Stimulated activated CD8-positive, alpha-beta memory T cell treated with anti-CD3 and anti-CD28 coated beads, Interleukin-12 subunit alpha, Interleukin-12 subunit beta, amount 100 ng/mL, for 24 hours (primary cell): ENCODE results near the gene FADS1.

Experiments used
- DNase-seq: peaks from one replicate; pipeline ENCODE4 v3.0.0-alpha.2; 2020; ENCODE audit errors: extremely low read depth

Gene FADS1

DNA sequence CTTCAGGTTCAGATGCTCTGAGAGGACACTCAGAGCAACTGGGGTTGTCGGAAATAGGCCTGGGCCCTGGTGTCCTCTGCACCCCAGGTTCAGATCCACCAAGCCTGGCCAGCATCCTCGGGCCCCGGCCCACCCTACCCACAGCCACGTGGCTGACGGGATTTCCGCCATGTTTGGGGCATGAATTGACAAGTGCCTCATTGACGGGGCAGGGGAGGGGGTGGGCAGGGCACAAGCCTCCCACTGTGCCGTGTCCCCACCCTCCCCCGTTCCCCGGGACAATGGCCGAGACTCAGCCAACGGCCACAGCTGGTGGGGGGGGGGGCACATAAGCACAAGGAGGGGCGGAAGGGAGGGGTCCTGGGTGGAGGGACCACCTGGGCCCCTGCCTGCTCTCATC lies 55.9 kb downstream of the FADS1 start:
- DNase-seq = no peak

DNA sequence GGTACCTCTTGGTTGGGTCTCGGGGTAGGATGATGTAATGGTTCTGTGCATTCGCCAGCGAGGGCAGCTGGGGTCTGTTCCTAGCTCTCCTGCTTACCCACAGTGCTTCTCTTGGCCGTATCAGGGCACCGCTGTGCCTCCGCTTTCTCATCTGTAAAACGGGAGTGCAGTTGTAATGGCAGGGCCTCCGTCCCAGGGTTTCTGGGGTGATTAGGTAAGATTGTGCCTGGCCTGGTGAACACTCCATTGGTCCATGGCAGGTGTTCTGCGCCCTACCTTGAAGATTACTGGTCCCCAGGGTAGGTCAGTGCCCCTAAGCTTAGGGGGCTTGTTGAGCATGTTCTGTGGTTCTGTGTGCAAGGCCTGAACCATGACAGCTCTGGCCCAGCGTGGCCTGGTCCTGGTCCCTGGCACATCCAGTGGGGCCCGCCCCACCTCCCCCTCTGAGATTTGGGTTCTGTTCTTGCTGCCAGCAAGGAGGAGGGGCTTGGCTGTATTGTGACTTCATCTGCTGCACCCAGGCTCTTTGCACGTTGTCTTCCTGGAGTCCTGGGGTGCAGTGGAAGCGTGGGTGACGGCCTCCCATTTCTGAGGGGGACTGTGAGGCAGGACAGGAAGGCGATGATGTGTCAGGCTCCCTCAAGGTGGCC lies 59.5 kb downstream of the FADS1 start:
- no peak for DNase-seq

DNA sequence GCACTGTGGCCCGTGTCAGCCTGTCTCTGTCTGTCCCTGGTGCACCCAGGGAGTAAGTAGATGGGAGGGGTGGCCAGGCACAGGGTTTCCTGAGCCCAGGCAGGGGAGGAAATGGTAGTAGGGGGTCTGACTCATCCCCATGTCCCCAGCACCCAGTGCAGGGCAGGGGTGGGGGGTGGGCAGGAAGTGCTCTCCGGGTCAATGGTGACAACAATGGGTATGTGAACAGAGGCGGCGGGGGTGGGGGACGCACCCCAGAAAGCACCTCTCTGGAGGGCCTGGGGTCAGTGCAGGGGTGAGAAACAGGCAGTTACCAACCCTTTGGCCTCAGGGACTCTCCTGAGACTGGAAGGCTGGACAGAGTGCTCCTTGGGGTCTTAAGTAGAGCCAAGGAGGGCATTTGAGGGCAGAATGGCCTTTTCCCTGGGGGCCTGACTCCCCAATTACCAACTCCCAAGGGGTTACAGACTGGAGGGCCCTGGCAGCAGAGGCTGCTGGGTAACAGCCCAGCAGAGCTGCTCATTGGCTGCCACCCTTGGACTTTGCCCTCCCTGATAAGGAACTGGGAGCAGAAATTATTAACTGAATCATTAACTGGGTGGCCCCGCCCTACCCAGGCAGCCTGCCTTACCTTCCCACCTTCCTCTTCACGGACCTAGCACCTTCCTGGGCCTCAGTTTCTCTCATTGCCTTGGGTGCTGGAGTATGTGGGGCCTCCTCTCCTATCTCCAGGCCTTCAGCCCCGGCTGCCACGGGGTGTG lies 60.2 kb downstream of the FADS1 start:
- no peak for DNase-seq

DNA sequence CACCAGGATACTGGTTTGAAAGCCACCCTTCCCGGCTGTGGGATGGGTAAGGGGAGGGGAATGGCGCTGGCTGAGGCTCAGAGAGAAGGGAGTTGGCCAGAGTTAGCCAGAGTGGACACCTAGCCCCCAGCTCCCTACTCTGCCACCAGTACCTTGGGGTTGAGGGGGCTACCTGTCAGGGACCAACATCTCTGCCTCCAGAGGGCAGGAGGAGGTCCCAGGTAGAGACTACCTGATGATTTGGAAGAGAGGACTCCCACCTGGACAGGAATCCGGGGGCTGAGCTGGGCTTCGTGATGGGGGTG lies 60.7 kb downstream of the FADS1 start:
- DNase-seq = no peak

DNA sequence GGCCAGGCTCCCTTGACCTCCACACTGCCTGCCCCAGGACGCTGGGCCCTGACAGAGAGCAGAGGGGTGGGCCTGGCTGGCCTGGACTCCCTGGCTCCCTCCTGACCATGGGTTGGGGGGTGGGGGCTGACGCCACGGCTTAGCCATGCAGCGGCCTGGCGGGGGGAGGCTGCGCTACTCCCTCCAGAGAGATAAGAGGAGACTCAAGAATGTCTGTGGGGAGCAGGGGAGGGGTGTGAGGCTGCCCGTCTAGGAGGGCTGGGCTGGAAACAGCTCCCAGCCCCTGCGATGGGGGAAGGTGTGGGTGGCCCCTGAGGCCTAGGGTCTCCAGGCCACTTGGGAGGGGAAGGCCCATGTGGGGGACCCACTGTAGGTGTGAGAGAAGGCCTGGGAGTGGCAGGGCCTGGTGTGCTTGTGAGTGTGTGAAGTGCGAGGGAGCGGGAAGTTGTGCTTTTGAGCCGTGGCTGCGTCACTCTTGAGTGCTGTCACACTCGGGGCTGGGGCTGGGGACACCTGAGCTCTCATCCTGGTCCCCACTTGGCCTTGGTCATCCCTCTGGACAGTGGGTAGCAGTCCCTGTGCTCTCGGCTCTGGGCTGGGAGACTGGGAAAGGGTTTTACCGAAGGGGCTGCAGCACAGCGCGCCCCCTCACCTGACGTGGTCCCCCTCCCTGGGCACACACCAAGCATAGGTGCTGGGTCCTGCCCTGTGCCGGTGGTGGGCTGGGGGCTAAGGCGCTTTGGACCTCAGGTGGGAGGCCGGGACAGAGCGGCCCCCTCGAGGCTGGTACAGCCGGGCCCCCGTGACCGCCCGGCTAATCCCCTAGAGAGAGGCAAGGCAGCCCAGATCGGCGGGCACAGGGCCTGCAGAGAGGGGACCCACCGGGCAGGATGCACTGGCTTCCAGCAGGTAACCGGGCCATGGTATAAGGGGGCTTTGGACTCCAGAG lies 62.0 kb downstream of the FADS1 start:
- DNase-seq = no peak

DNA sequence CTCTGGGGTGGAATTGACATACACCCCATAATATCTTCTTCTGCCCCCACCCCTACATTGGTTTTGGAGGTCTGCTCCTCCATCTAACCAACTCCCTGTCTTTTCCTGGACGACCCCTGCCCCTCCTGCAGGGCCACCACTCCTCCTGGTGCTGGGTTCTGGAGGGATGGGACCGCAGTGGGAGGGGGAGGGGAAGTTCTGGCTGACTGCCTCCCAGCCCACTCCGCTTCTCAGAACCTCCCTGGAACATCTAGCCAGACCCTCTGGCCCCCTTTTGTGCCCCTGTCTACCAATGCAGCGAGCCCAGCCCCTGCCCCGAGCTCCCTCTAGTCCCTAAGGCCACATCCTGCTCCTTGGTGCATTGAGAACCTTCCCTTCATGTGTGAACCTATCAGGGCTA lies 63.1 kb downstream of the FADS1 start:
- DNase-seq = no peak

DNA sequence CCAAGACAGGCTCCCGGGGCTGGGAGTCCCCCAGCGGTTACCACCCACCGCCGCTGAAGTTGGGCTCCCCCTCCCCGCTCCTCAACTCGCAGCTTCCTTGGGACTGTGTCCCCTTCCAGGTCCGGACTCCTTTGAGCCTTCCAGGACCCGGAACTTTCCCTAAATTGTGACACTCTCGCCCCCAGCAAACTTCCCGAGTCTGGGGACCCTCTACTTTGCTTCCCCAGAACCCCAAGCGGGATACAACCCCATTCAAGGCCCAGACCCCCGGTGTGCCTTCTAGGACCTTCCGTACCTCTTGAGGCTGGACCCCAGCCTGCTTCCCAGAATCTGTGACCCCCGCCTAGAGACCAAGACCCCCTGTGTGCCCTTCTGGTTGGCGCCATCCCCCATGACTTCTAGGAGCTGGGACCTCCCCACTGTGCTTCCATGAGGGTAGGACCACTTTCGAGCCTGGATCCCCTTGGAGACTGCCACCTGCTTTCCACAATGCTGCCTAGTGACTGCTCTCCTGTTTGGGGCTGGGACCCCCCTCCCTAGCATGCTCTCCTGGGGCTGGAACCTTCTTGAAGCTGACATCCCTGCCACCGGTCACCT lies 63.8 kb downstream of the FADS1 start:
- no peak for DNase-seq

DNA sequence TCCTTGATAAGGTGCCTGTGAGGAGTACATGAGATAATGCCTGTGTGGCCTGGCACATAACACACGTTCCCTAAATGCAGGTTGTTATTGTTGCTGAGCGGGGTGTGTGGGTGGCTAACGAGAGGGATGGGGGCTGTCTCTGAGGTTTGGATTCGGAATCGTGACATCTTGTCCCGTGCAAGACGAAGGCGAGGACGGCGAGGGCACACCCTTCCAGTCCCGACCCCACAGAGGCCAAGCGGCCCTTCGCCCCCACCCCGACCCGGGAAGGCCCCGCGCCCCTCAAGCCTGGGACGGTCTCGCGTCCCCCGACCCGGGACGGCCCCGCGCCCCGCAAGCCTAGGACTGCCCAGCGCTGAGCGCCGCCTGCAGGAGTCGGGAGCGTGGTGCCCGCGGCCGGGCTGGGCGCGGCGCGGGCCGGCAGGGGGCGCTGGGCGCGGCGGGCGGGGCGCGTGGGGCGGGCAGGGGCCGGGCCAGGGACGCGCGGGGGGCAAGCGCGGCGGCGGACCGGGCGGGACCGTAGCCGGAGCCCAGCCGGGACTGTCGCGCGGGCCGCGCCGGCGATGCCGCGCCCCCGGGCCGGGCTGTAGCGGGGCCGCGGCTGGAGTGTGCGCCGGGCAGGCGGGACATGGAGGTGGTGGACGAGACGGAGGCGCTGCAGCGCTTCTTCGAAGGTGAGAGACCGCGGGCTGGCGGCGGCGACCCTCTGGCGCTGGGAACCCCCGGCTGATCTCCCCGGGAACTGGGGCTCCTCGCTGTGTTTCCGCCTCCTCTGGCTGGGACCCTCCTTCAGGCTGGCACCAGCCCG lies 64.5 kb downstream of the FADS1 start, which contains the start of gene MYRF:
Gene MYRF, plus strand, starts transcription at position 520 of the 808 bp plus-strand sequence. Its CDS starts 109 bp downstream, at position 629.
- DNase-seq = no peak

DNA sequence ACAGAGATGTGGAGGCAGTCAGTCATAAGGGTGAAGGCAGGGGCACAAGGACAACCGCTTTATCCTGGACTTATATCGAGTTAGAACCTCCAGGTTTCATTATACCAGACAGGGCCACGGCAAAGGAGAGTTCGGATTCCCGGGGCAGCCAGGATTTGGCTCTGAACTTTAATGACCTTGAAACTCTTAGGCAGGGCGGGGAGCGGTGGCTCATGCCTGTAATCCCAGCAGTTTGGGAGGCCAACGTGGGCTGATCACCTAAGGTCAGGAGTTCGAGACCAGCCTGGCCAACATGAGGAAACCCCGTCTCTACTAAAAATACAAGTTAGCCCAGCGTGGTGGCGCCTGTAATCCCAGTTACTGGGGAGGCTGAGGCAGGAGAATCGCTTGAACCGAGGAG lies 65.4 kb downstream of the FADS1 start:
- DNase-seq = no peak

DNA sequence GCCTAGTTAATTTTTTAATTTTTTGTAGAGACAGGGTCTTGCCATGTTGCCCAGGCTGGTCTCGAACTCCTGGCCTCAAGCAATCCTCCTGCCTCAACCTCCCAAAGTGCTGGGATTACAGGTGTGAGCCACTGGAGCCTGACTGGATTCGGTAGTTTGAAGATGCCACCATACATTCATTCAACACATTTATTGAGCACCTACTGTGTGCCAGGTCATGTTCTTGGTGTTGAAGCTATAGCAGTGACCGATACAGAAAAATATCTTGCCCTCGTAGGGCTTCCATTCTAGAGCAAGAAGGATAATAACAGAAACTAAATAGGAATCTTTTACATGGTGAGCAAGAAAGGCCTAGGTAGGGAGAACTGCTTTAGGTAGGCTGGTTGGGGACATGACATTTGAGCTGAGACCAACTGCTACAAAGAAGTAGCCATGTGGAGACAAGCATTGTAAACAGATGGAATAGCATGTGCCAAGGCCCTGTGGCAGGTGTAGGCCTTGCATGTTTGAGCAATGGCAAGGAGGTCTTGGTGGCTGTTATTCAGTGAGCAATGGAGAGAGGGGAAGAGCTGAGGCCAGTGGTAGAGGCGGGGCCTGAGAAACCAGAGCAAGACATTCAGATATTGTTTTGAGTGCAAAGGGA lies 66.1 kb downstream of the FADS1 start:
- DNase-seq = no peak
